Measurements from ENCODE around the gene STPG3. TPM values are rescaled to one million over a fixed set of nuclear protein-coding genes. Genes with fewer than 3 reads are reported as not detected.

Gene STPG3
- total RNA-seq, 5 donors from 2014 or later (not counting 1 experiment from before 2014, with no cell fraction given), result 0.54 TPM; not detected in 4

- peaks cover 16 to 18% of the 10 kb centered on the region in 2 donors for H3K36me3 ChIP-seq (ENCODE audit: control insufficient read depth in 2 of 2, extremely low read depth in 1 of 2, insufficient read depth in 1 of 2, low read length in 1 of 2)
- Mint-ChIP-seq H3K9me3 (no peaks in the 10 kb centered on the region), H3K27ac (no peak overlapping the region), H3K27me3 (peaks cover 0 to 16% of the 10 kb centered on the region in 2 donors), H3K36me3 (peaks cover 4% of the 10 kb centered on the region), H3K4me1 (peaks cover 23 to 34% (median 31%) of the 10 kb centered on the region in 3 donors), H3K4me3 (peak overlapping the region in 1 of 3 donors; percentile 40)
- no peaks in the 10 kb centered on the region for H3K9me3 ChIP-seq
- POLR2A ChIA-PET, result no interaction called here
- H3K27me3 ChIP-seq (replicated peaks in 1 of 2; ENCODE audit: control insufficient read depth in 2 of 2, extremely low read depth in 1 of 2, insufficient read depth in 2 of 2, low read length in 1 of 2), result peaks cover 0 to 33% of the 10 kb centered on the region in 2 experiments
- DNase-seq (no peak), ATAC-seq (replicated peaks in 1 of 4) (no peak)
- H3K4me1 ChIP-seq (ENCODE audit: control insufficient read depth in 1 of 2, extremely low read depth in 1 of 2, insufficient read depth in 2 of 2, low read length in 2 of 2), result peaks cover 20 to 41% of the 10 kb centered on the region in 2 experiments
- no peak overlapping the region for H3K27ac ChIP-seq (ENCODE audit: low read length)
- WGBS (ENCODE audit: insufficient coverage), result 93% methylated on average over 8 of the region's 10 CpGs
- CTCF ChIA-PET, result no interaction called here
- no peak overlapping the region for H3K4me3 ChIP-seq (ENCODE audit: control insufficient read depth in 1 of 2, extremely low read depth in 1 of 2, low read length in 1 of 2)
Observed at GRCh38 chr9:137275203-137275587, 24.1 kb downstream of the STPG3 start.

- peaks cover 0 to 16% of the 10 kb centered on the region in 2 donors for H3K27me3 Mint-ChIP-seq
- H3K4me3 Mint-ChIP-seq, result peak overlapping the region in 2 of 3 donors; percentile 7 to 67
- no peaks in the 10 kb centered on the region for H3K9me3 ChIP-seq
- H3K27ac ChIP-seq (ENCODE audit: low read length), result no peak overlapping the region
- H3K4me3 ChIP-seq (ENCODE audit: control insufficient read depth in 1 of 2, extremely low read depth in 1 of 2, low read length in 1 of 2), result no peak overlapping the region
- peaks cover 22 to 34% (median 31%) of the 10 kb centered on the region in 3 donors for H3K4me1 Mint-ChIP-seq
- CTCF ChIA-PET, result no interaction called here
- peaks cover 19 to 45% of the 10 kb centered on the region in 2 experiments for H3K4me1 ChIP-seq (ENCODE audit: control insufficient read depth in 1 of 2, extremely low read depth in 1 of 2, insufficient read depth in 2 of 2, low read length in 2 of 2)
- DNase-seq, result no peak
- peaks cover 16 to 18% of the 10 kb centered on the region in 2 donors for H3K36me3 ChIP-seq (ENCODE audit: control insufficient read depth in 2 of 2, extremely low read depth in 1 of 2, insufficient read depth in 1 of 2, low read length in 1 of 2)
- H3K27me3 ChIP-seq (replicated peaks in 1 of 2; ENCODE audit: control insufficient read depth in 2 of 2, extremely low read depth in 1 of 2, insufficient read depth in 2 of 2, low read length in 1 of 2), result peaks cover 0 to 39% of the 10 kb centered on the region in 2 experiments
- peaks cover 4% of the 10 kb centered on the region for H3K36me3 Mint-ChIP-seq
- no peaks in the 10 kb centered on the region for H3K9me3 Mint-ChIP-seq
- ATAC-seq (replicated peaks in 1 of 4), result no peak
- no peak overlapping the region for H3K27ac Mint-ChIP-seq
- WGBS (ENCODE audit: insufficient coverage), result 90% methylated on average over 24 of the region's 24 CpGs
- POLR2A ChIA-PET, result no interaction called here
Observed at GRCh38 chr9:137275588-137276472, 24.7 kb downstream of the STPG3 start.

GRCh38 chr9:137276473-137277328 lies 25.6 kb downstream of the STPG3 start:
- peaks cover 4% of the 10 kb centered on the region for H3K36me3 Mint-ChIP-seq
- 74% methylated on average over 16 of the region's 30 CpGs for WGBS (ENCODE audit: insufficient coverage)
- peaks cover 0 to 16% of the 10 kb centered on the region in 2 donors for H3K27me3 Mint-ChIP-seq
- no peaks in the 10 kb centered on the region for H3K9me3 Mint-ChIP-seq
- CTCF ChIA-PET, result interaction anchor here in 1 of 2 donors (0.6 kb wide), 1 partner anchor 144 kb away, joined by 5 read pairs; no protein-coding TSS in a partner anchor
- DNase-seq (no peak), ATAC-seq (replicated peaks in 1 of 4) (no peak)
- Histone ChIP-seq H3K9me3 (no peaks in the 10 kb centered on the region), H3K36me3 (ENCODE audit: control insufficient read depth in 2 of 2, extremely low read depth in 1 of 2, insufficient read depth in 1 of 2, low read length in 1 of 2) (peaks cover 16 to 18% of the 10 kb centered on the region in 2 donors), H3K4me1 (ENCODE audit: control insufficient read depth in 1 of 2, extremely low read depth in 1 of 2, insufficient read depth in 2 of 2, low read length in 2 of 2) (peaks cover 13 to 36% of the 10 kb centered on the region in 2 experiments), H3K27me3 (replicated peaks in 1 of 2; ENCODE audit: control insufficient read depth in 2 of 2, extremely low read depth in 1 of 2, insufficient read depth in 2 of 2, low read length in 1 of 2) (peaks cover 0 to 41% of the 10 kb centered on the region in 2 experiments), H3K27ac (ENCODE audit: low read length) (no peak overlapping the region), H3K4me3 (ENCODE audit: control insufficient read depth in 1 of 2, extremely low read depth in 1 of 2, low read length in 1 of 2) (peak overlapping the region in 1 of 2 donors; percentile 61)
- POLR2A ChIA-PET, result no interaction called here
- peaks cover 14 to 26% (median 23%) of the 10 kb centered on the region in 3 donors for H3K4me1 Mint-ChIP-seq
- peak overlapping the region in 2 of 3 donors; percentile 39 to 67 for H3K4me3 Mint-ChIP-seq
- H3K27ac Mint-ChIP-seq, result no peak overlapping the region

- H3K4me3 ChIP-seq (ENCODE audit: control insufficient read depth in 1 of 2, extremely low read depth in 1 of 2, low read length in 1 of 2), result peak within 1 kb of the TSS; percentile 44 to 61
- H3K27me3 Mint-ChIP-seq, result peaks cover 0 to 20% of the 10 kb centered on the region in 2 donors
- peak within 1 kb of the TSS; percentile 14 for H3K27ac ChIP-seq (ENCODE audit: low read length)
- no peak within 1 kb of the TSS for H3K27ac Mint-ChIP-seq
- ATAC-seq (replicated peaks in 1 of 4) (peak; percentile 46 to 69 (median 60)), DNase-seq (peak in 6 of 35 experiments; percentile 12 to 51 (median 30))
- peaks cover 11 to 26% (median 24%) of the 10 kb centered on the region in 3 donors for H3K4me1 Mint-ChIP-seq
- H3K36me3 Mint-ChIP-seq, result peaks cover 4% of the 10 kb centered on the region
- H3K4me1 ChIP-seq (ENCODE audit: control insufficient read depth in 1 of 2, extremely low read depth in 1 of 2, insufficient read depth in 2 of 2, low read length in 2 of 2), result peaks cover 9 to 28% of the 10 kb centered on the region in 2 experiments
- no peaks in the 10 kb centered on the region for H3K9me3 Mint-ChIP-seq
- peaks cover 0 to 43% of the 10 kb centered on the region in 2 experiments for H3K27me3 ChIP-seq (replicated peaks in 1 of 2; ENCODE audit: control insufficient read depth in 2 of 2, extremely low read depth in 1 of 2, insufficient read depth in 2 of 2, low read length in 1 of 2)
- WGBS (ENCODE audit: insufficient coverage), result 8% methylated on average over 12 of the region's 25 CpGs
- H3K4me3 Mint-ChIP-seq, result peak within 1 kb of the TSS; percentile 64 to 76 (median 67)
- CTCF ChIA-PET, result interaction anchor here in 1 of 2 donors (0.6 kb wide), 1 partner anchor 143 kb away, joined by 5 read pairs; no protein-coding TSS in a partner anchor
- H3K36me3 ChIP-seq (ENCODE audit: control insufficient read depth in 2 of 2, extremely low read depth in 1 of 2, insufficient read depth in 1 of 2, low read length in 1 of 2), result peaks cover 10 to 11% of the 10 kb centered on the region in 2 donors
- H3K9me3 ChIP-seq, result no peaks in the 10 kb centered on the region
- POLR2A ChIA-PET, result interaction anchor here in 1 of 2 donors (0.5 kb wide), 1 partner anchor 145 kb away, joined by 6 read pairs; no protein-coding TSS in a partner anchor
Observed at GRCh38 chr9:137277329-137278041, 26.4 kb downstream of the STPG3 start, which contains the start of gene TOR4A. Gene TOR4A (plus strand): TSS chr9:137277726. CDS start chr9:137278690, 964 bp downstream.

GRCh38 chr9:137278061-137278701 lies 27.1 kb downstream of the STPG3 start:
- Mint-ChIP-seq H3K9me3 (no peaks in the 10 kb centered on the region), H3K36me3 (peaks cover 4% of the 10 kb centered on the region), H3K4me1 (peaks cover 11 to 28% (median 26%) of the 10 kb centered on the region in 3 donors), H3K4me3 (peak overlapping the region; percentile 64 to 76 (median 67)), H3K27ac (no peak overlapping the region), H3K27me3 (peaks cover 0 to 23% of the 10 kb centered on the region in 2 donors)
- Histone ChIP-seq H3K27ac (ENCODE audit: low read length) (peak overlapping the region; percentile 14), H3K4me1 (ENCODE audit: control insufficient read depth in 1 of 2, extremely low read depth in 1 of 2, insufficient read depth in 2 of 2, low read length in 2 of 2) (peaks cover 9 to 27% of the 10 kb centered on the region in 2 experiments), H3K9me3 (no peaks in the 10 kb centered on the region), H3K36me3 (ENCODE audit: control insufficient read depth in 2 of 2, extremely low read depth in 1 of 2, insufficient read depth in 1 of 2, low read length in 1 of 2) (peaks cover 3 to 9% of the 10 kb centered on the region in 2 donors), H3K4me3 (ENCODE audit: control insufficient read depth in 1 of 2, extremely low read depth in 1 of 2, low read length in 1 of 2) (peak overlapping the region; percentile 44 to 61), H3K27me3 (replicated peaks in 1 of 2; ENCODE audit: control insufficient read depth in 2 of 2, extremely low read depth in 1 of 2, insufficient read depth in 2 of 2, low read length in 1 of 2) (peaks cover 0 to 41% of the 10 kb centered on the region in 2 experiments)
- POLR2A ChIA-PET, result interaction anchor here in 1 of 2 donors (0.5 kb wide), 1 partner anchor 146 kb away, joined by 6 read pairs; no protein-coding TSS in a partner anchor
- ATAC-seq (replicated peaks in 1 of 4) (peak in 3 of 4 experiments; percentile 12 to 21 (median 17)), DNase-seq (no peak)
- WGBS (ENCODE audit: insufficient coverage), result 32% methylated on average over 41 of the region's 54 CpGs
- CTCF ChIA-PET, result no interaction called here
